ENCODE results near the gene TPBGL.

DNA sequence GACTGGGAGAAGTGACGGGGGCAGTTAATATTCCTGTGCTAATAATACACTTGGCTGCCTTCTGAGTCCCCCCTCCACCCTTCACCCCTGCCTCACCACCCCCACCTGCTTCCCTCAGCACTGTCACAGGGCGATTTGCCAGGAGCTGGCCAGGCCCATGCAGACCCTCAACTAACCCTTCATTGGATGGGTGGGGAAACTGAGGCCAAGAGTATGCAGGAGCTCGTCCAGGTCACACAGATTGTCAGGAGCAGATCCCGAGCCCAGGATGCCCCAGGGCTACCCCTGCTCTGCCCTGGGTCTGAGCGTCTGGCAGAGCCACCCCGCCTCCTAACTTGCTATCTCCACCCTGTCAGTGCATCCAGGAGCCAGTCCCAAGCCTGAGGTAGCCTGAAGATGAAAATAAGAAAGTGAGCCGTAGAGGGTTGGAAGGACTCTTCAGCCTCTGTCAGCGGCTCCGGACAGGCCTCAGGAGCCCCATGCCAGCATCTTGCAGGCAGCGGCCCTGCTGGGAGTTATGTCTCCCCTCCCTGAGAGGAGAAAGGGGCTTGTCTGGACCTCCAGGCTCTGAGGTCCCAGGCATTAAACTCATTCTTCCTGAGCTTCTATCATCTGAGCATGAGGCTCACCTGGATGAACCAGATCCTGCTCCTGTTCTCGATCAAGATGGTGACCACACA is 6.2 kb downstream of the TPBGL start:
- TF ChIP-seq, protein P1, sequence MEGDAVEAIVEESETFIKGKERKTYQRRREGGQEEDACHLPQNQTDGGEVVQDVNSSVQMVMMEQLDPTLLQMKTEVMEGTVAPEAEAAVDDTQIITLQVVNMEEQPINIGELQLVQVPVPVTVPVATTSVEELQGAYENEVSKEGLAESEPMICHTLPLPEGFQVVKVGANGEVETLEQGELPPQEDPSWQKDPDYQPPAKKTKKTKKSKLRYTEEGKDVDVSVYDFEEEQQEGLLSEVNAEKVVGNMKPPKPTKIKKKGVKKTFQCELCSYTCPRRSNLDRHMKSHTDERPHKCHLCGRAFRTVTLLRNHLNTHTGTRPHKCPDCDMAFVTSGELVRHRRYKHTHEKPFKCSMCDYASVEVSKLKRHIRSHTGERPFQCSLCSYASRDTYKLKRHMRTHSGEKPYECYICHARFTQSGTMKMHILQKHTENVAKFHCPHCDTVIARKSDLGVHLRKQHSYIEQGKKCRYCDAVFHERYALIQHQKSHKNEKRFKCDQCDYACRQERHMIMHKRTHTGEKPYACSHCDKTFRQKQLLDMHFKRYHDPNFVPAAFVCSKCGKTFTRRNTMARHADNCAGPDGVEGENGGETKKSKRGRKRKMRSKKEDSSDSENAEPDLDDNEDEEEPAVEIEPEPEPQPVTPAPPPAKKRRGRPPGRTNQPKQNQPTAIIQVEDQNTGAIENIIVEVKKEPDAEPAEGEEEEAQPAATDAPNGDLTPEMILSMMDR (conservative IDR thresholded peaks at IDR 0.05): no peak
- TF ChIP-seq EZH2 (IDR thresholded peaks at IDR 0.05; ENCODE audit: low read depth): no peak

All from PC-9 (cell line).